Psoas muscle (tissue), 8 donors: ENCODE data around the gene PYGO1. TPM values are rescaled to one million over a fixed set of nuclear protein-coding genes. Genes with fewer than 3 reads are reported as not detected.
A peak's percentile ranks its signal among the peaks of the same experiment; 100 is the strongest.

Experiments used
- ATAC-seq, 4 donors: fragments of 200-7000 bp; cut with Tn5 transposase; one replicate each; pipeline ENCODE4 v1.9.1; 2020; ENCODE audit warnings: moderate library complexity in 3 of 4, mild to moderate bottlenecking in 2 of 4
- DNase-seq, 2 donors: peaks; one replicate each; pipeline ENCODE4 v3.0.0-alpha.2; 2020
- H3K27ac ChIP-seq: fragments of 200-600 bp; one replicate; pipeline ENCODE4 v1.8.0; 2022
- H3K27me3 ChIP-seq, 3 donors: fragments of 200-600 bp in 1 of 3; one replicate each; pipeline versions ENCODE4 v1.6.1 to v1.8.0; 2013 to 2022; ENCODE audit warnings: low read length in 2 of 3, mild to moderate bottlenecking in 2 of 3, moderate library complexity in 1 of 3; ENCODE audit not compliant: insufficient read depth in 3 of 3
- H3K36me3 ChIP-seq, 2 donors: fragments of 200-600 bp in 1 of 2; one replicate each; pipeline versions ENCODE4 v1.6.1 to v1.8.0; 2013 to 2022; ENCODE audit warnings: low read depth in 1 of 2, mild to moderate bottlenecking in 1 of 2, moderate library complexity in 1 of 2; ENCODE audit not compliant: insufficient read depth in 1 of 2
- H3K4me1 ChIP-seq: fragments of 200-600 bp; one replicate; pipeline ENCODE4 v1.8.0; 2022
- H3K4me3 ChIP-seq: fragments of 200-600 bp; one replicate; pipeline ENCODE4 v1.8.0; 2022; ENCODE audit warnings: mild to moderate bottlenecking
- H3K9me3 ChIP-seq: fragments of 200-600 bp; one replicate; pipeline ENCODE4 v1.8.0; 2022
- CTCF ChIP-seq: fragments of 200-600 bp; IDR thresholded peaks from one replicate; pipeline ENCODE4 v1.8.0; 2022; ENCODE audit warnings: antibody characterized with exemption
- WGBS, 3 donors: extraction: QIAGEN DNeasy Blood & Tissue Kit; methylation state at CpG; one replicate each; pipeline versions ENCODE4 v1.1.6 to v1.1.7; 2013; 5-methylcytosine and 5-hydroxymethylcytosine counted together
- intact Hi-C, 2 donors: fragments of 100-400 bp; cut with DNase I; formaldehyde crosslinking; loops; one replicate each; pipeline versions ENCODE4 v1.11.0 to v1.14.2; 2022
- polyA plus RNA-seq, 3 donors: library from polyadenylated mRNA; stranded (reverse); fragments of 200-250 nt; gene quantifications; one replicate each; pipeline ENCODE4 v1.2.3, GENCODE V29; 2013
- total RNA-seq, 4 donors: library from RNA; stranded (reverse); fragmentation: NEBNext Ultra II Directional in 2 of 4; extraction: Animal tissue kit (Norgen Biotek cat#: 25700) in 2 of 4; gene quantifications; one replicate each; pipeline versions ENCODE4 v1.2.1 to v1.2.4, GENCODE V29; 2021 to 2023
- donor health status: healthy with polysubstance abuse.
- donor health status: DM: no; HTN: no; CAD: no; lungs with moderate emphysema.
- donor health status: Bipolar disorder and iron deficiency.
- donor health status: healthy.
- donor health status: DM: yes; HTN: yes; CAD: no.
- donor health status: DM: no; HTN: no; CAD: no.
- donor health status: DM: no; HTN: no; CAD: no.
- donor health status: DM: yes; HTN: yes; CAD: no.

The PYGO1 gene
- total and polyA plus RNA-seq, 7 donors = 3.8 to 30.2 (median 18.8) TPM

GRCh38 chr15:55518641-55519040, 69.5 kb downstream of the PYGO1 start:
- 76 to 83% (median 77%) methylated on average over 2 of the region's 2 CpGs for WGBS, 3 donors
- intact Hi-C loops = loop anchor here in 1 of 2 donors (5.0 kb wide), 1 partner anchor 129 kb away; no protein-coding TSS in a partner anchor
- DNase-seq = no peak

DNA sequence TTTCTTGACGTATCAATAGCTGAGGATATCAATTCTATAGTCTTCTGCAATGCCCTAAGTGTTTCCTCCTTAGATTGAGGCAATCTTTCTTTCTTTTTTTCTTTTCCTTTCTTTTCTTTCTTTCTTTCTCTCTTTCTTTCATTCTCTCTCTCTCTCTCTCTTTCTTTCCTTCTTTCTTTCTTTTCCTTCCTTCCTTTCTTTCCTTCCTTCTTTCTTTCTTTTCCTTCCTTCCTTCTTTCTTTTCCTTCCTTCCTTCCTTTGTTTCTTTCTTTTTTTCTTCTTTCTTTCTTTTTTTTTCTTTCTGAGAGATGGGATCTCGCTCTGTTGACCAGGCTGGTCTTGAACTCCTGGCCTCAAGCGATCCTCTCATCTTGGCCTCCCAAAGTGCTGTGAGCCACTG, 70.1 kb downstream of the PYGO1 start:
- ATAC-seq (no peak), DNase-seq (no peak)
- H3K9me3 ChIP-seq = no peaks in the 10 kb centered on the region
- no peaks in the 10 kb centered on the region for H3K36me3 ChIP-seq
- WGBS, 3 donors = 78 to 97% (median 92%) methylated on average over 3 of the region's 3 CpGs
- intact Hi-C loops = loop anchor here in 1 of 2 donors (5.0 kb wide), 1 partner anchor 129 kb away; no protein-coding TSS in a partner anchor
- no peak overlapping the region for H3K4me3 ChIP-seq
- no peak for TF ChIP-seq CTCF
- H3K4me1 ChIP-seq = no peaks in the 10 kb centered on the region
- H3K27ac ChIP-seq = no peak overlapping the region
- H3K27me3 ChIP-seq = no peaks in the 10 kb centered on the region

More at GRCh38 chr15:55518641-55519040, 69.5 kb downstream of the PYGO1 start:
- H3K27ac ChIP-seq = no peak overlapping the region
- no peaks in the 10 kb centered on the region for H3K27me3 ChIP-seq
- no peak overlapping the region for H3K4me3 ChIP-seq
- H3K9me3 ChIP-seq = no peaks in the 10 kb centered on the region
- no peaks in the 10 kb centered on the region for H3K4me1 ChIP-seq
- H3K36me3 ChIP-seq = no peaks in the 10 kb centered on the region
- peak; percentile 5 for TF ChIP-seq CTCF
- no peak for ATAC-seq

- 92 to 95% (median 93%) methylated on average over 12 of the region's 12 CpGs for WGBS, 3 donors
- ATAC-seq (no peak), DNase-seq (no peak)
- H3K4me3 ChIP-seq = no peak overlapping the region
- TF ChIP-seq CTCF = no peak
- no peaks in the 10 kb centered on the region for H3K36me3 ChIP-seq
- no peaks in the 10 kb centered on the region for H3K9me3 ChIP-seq
- no peaks in the 10 kb centered on the region for H3K4me1 ChIP-seq
- H3K27ac ChIP-seq = no peak overlapping the region
- H3K27me3 ChIP-seq = no peaks in the 10 kb centered on the region
- intact Hi-C loops = loop anchor here in 1 of 2 donors (5.0 kb wide), 1 partner anchor 131 kb away; no protein-coding TSS in a partner anchor
These were observed 72.0 kb downstream of the PYGO1 start for GRCh38 chr15:55515991-55516776.

- no peaks in the 10 kb centered on the region for H3K36me3 ChIP-seq
- no peak for ATAC-seq
- no peak for TF ChIP-seq CTCF
- H3K9me3 ChIP-seq = no peaks in the 10 kb centered on the region
- intact Hi-C loops = loop anchor here in 1 of 2 donors (5.0 kb wide), 1 partner anchor 132 kb away; no protein-coding TSS in a partner anchor
- no peak overlapping the region for H3K27ac ChIP-seq
- 90 to 96% (median 91%) methylated on average over 4 of the region's 4 CpGs for WGBS, 3 donors
- no peak overlapping the region for H3K4me3 ChIP-seq
- no peak for DNase-seq
- no peaks in the 10 kb centered on the region for H3K4me1 ChIP-seq
- H3K27me3 ChIP-seq = no peaks in the 10 kb centered on the region
These were observed 72.7 kb downstream of the PYGO1 start for GRCh38 chr15:55515491-55515890.
